Subcutaneous abdominal adipose tissue (tissue), 5 donors: ENCODE measurements around the gene MSS51.
A peak's percentile ranks its signal among the peaks of the same experiment; 100 is the strongest.
"Not testable (repeated sequence)": the region's sequence is repeated elsewhere in the genome, so short reads cannot be mapped to it uniquely, and the experiment has no call there.

ENCODE experiments used
- H3K27ac ChIP-seq: one replicate; pipeline ENCODE4 v1.7.0; 2013; ENCODE audit warnings: low read depth, mild to moderate bottlenecking, inconsistent platforms, low read length, moderate library complexity
- H3K27me3 ChIP-seq, 5 donors: one replicate each; pipeline ENCODE4 v1.7.0; 2013; ENCODE audit warnings: low read length in 5 of 5, inconsistent platforms in 1 of 5; ENCODE audit not compliant: control insufficient read depth in 5 of 5, insufficient read depth in 4 of 5
- H3K36me3 ChIP-seq, 5 donors: one replicate each; pipeline ENCODE4 v1.7.0; 2013; ENCODE audit warnings: low read length in 5 of 5; ENCODE audit not compliant: control insufficient read depth in 5 of 5, insufficient read depth in 5 of 5
- H3K4me1 ChIP-seq, 5 donors: one replicate each; pipeline ENCODE4 v1.7.0; 2013; ENCODE audit warnings: low read length in 5 of 5, mild to moderate bottlenecking in 3 of 5, moderate library complexity in 1 of 5; ENCODE audit not compliant: control insufficient read depth in 5 of 5, insufficient read depth in 5 of 5
- H3K4me3 ChIP-seq, 5 donors: one replicate each; pipeline ENCODE4 v1.7.0; 2013; ENCODE audit warnings: low read length in 5 of 5, low read depth in 1 of 5
- H3K9ac ChIP-seq, 5 donors: one replicate each; pipeline ENCODE4 v1.7.0; 2013; ENCODE audit warnings: low read length in 5 of 5, mild to moderate bottlenecking in 4 of 5, moderate library complexity in 3 of 5
- H3K9me3 ChIP-seq, 5 donors: one replicate each; pipeline ENCODE4 v1.7.0; 2013; ENCODE audit warnings: low read length in 5 of 5; ENCODE audit not compliant: control insufficient read depth in 5 of 5
- donor health status: healthy.
- donor health status: healthy.
- donor health status: healthy.
- donor health status: healthy.
- donor health status: healthy.

The MSS51 gene

GRCh38 chr10:73405556-73405955 is 27.8 kb downstream of the MSS51 start:
- H3K36me3 ChIP-seq: peaks cover 0 to 9% (median 3%) of the 10 kb centered on the region in 5 donors
- no peak overlapping the region for H3K9ac ChIP-seq
- H3K27me3 ChIP-seq: no peaks in the 10 kb centered on the region
- H3K27ac ChIP-seq: no peak overlapping the region
- H3K9me3 ChIP-seq: no peaks in the 10 kb centered on the region
- peaks cover 0 to 18% (median 8%) of the 10 kb centered on the region in 5 donors for H3K4me1 ChIP-seq
- no peak overlapping the region for H3K4me3 ChIP-seq

- no peaks in the 10 kb centered on the region for H3K9me3 ChIP-seq
- H3K27me3 ChIP-seq: no peaks in the 10 kb centered on the region
- no peak overlapping the region for H3K9ac ChIP-seq
- peaks cover 0 to 18% (median 8%) of the 10 kb centered on the region in 5 donors for H3K4me1 ChIP-seq
- H3K4me3 ChIP-seq: no peak overlapping the region
- no peak overlapping the region for H3K27ac ChIP-seq
- H3K36me3 ChIP-seq: peaks cover 0 to 12% (median 5%) of the 10 kb centered on the region in 5 donors
Measured at GRCh38 chr10:73404690-73405089, 28.7 kb downstream of the MSS51 start.

DNA sequence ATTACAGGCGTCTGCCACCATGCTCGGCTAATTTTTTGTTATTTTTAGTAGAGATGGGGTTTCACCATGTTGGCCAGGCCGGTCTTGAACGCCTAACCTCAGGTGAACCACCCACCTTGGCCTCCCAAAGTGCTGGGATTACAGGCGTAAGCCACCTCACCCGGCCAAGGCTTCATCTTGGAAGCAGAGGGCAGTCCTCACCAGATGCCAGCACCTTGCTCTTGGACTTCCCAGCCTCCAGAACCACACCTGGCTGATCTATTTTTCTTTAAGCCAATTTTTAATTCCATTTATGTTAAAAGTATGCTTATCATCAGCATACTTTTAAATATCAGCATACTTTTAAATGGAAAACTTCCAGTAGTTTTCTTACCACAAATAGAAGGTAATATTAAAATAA is 31.7 kb downstream of the MSS51 start:
- Histone ChIP-seq H3K9ac (no peak overlapping the region), H3K36me3 (peaks cover 10 to 31% (median 21%) of the 10 kb centered on the region in 5 donors), H3K4me3 (no peak overlapping the region), H3K27ac (no peak overlapping the region), H3K9me3 (no peaks in the 10 kb centered on the region), H3K4me1 (peaks cover 0 to 12% (median 0%) of the 10 kb centered on the region in 5 donors), H3K27me3 (no peaks in the 10 kb centered on the region)

GRCh38 chr10:73399063-73399462 is 34.3 kb downstream of the MSS51 start:
- Histone ChIP-seq H3K9ac (no peak overlapping the region), H3K4me3 (no peak overlapping the region), H3K27me3 (no peaks in the 10 kb centered on the region), H3K9me3 (no peaks in the 10 kb centered on the region), H3K27ac (no peak overlapping the region), H3K4me1 (peaks cover 0 to 12% (median 0%) of the 10 kb centered on the region in 5 donors), H3K36me3 (peaks cover 26 to 52% (median 41%) of the 10 kb centered on the region in 5 donors)

DNA sequence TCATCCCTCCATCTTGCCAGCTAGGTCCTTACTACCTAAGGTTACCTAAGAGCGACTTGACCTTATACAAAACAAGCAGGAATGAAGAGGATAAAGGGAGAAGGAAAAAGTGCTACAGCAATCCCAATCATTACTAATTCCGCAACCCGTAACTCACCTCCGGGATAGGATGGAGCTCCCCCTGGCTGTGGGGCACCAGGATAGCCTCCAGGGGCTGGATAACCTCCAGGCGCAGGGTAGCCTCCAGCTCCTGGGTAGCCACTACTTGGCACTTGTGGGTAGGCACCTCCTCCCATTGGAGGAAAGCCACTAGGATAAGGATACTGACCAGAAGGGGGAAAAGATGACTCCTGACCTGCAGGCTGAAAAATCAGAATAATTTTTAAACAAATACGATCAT is 35.3 kb downstream of the MSS51 start:
- Histone ChIP-seq H3K27me3 (no peaks in the 10 kb centered on the region), H3K4me3 (no peak overlapping the region), H3K9ac (no peak overlapping the region), H3K27ac (no peak overlapping the region), H3K9me3 (no peaks in the 10 kb centered on the region), H3K36me3 (peaks cover 26 to 52% (median 41%) of the 10 kb centered on the region in 5 donors), H3K4me1 (peaks cover 0 to 6% (median 0%) of the 10 kb centered on the region in 5 donors)

GRCh38 chr10:73394325-73394724 is 39.0 kb downstream of the MSS51 start:
- not testable (repeated sequence) for H3K27ac ChIP-seq, H3K4me1 ChIP-seq, H3K9ac ChIP-seq, H3K27me3 ChIP-seq, H3K4me3 ChIP-seq, H3K9me3 ChIP-seq
- H3K36me3 ChIP-seq: peaks cover 31 to 63% (median 51%) of the 10 kb centered on the region in 5 donors

GRCh38 chr10:73388228-73388627 is 45.1 kb downstream of the MSS51 start:
- no peak overlapping the region for H3K27ac ChIP-seq
- no peaks in the 10 kb centered on the region for H3K4me1 ChIP-seq
- H3K9ac ChIP-seq: peak overlapping the region in 1 of 5 donors; percentile 20
- H3K36me3 ChIP-seq: peaks cover 39 to 71% (median 58%) of the 10 kb centered on the region in 5 donors
- no peaks in the 10 kb centered on the region for H3K27me3 ChIP-seq
- H3K4me3 ChIP-seq: no peak overlapping the region
- no peaks in the 10 kb centered on the region for H3K9me3 ChIP-seq

DNA sequence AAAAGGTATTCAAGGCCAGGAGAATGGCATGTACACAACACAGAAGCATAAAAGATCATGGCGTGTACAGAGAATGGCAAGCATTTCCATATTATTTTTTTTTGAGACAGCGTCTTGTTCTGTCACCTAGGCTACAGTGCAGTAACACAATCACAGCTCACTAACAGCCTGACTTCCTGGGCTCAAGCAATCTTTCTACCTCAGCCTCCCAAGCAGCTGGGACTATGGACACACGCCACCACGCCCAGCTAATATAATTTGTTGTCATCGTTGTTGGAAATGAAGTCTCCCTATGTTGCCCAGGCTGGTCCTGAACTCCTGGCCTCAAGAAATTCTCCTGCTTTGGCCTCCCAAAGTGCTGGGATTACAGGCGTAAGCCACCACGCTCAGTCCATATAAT is 46.8 kb downstream of the MSS51 start:
- no peak overlapping the region for H3K4me3 ChIP-seq
- H3K27ac ChIP-seq: no peak overlapping the region
- H3K27me3 ChIP-seq: no peaks in the 10 kb centered on the region
- no peaks in the 10 kb centered on the region for H3K9me3 ChIP-seq
- peaks cover 48 to 82% (median 70%) of the 10 kb centered on the region in 5 donors for H3K36me3 ChIP-seq
- H3K4me1 ChIP-seq: no peaks in the 10 kb centered on the region
- H3K9ac ChIP-seq: no peak overlapping the region

DNA sequence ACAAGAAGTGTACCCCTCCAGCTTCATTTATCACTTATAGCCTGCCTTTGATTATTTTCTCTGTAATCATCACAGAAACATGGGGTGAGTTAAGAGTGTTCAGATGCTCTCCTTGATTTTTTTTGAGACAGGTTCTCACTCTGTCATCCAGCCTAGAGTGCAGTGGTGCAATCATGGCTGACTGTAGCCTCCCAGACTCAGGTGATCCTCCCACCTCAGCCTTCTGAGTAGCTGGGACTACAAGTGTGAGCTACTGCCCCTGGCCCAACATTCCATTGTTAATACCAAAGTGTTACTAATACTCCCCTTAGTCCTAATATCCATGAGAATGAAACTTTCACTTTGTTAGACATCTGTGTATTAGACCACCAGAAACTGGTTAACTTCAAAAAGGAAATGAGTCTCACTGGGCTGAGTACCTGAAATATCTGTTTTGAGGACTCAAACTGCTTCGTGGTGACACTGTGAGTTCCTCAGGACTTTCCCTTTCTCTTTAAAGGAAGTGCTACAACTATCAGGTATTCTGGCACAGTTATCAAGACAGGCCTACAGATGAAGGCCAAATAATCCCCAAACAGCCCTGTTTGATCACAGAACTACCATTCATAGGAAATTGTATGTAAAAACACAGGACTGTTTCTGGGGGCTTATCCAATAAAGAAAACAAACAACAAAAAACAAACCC is 54.2 kb downstream of the MSS51 start:
- no peaks in the 10 kb centered on the region for H3K4me1 ChIP-seq
- H3K9me3 ChIP-seq: no peaks in the 10 kb centered on the region
- H3K4me3 ChIP-seq: no peak overlapping the region
- H3K9ac ChIP-seq: no peak overlapping the region
- H3K27me3 ChIP-seq: no peaks in the 10 kb centered on the region
- H3K27ac ChIP-seq: no peak overlapping the region
- H3K36me3 ChIP-seq: peaks cover 58 to 88% (median 78%) of the 10 kb centered on the region in 5 donors

DNA sequence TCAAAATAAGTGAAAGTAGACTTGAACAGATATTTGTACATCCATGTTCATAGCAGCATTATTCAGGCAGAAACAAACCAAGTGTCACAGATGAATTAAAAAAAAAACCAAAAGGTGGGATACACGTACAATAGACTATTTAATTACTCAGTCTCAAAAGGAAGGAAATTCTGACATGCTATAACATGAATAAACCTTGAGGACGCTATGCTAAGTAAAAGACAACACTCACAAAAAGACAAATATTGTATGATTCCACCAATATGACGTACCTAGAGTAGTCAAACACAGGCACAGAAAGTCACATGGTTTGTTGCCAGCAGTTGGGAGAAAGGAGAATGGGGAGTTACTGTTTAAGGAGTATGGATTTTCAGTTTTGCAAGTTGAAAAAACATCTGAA is 56.7 kb downstream of the MSS51 start:
- H3K9ac ChIP-seq: no peak overlapping the region
- no peaks in the 10 kb centered on the region for H3K27me3 ChIP-seq
- no peak overlapping the region for H3K27ac ChIP-seq
- no peaks in the 10 kb centered on the region for H3K9me3 ChIP-seq
- peaks cover 51 to 79% (median 63%) of the 10 kb centered on the region in 5 donors for H3K36me3 ChIP-seq
- H3K4me3 ChIP-seq: no peak overlapping the region
- H3K4me1 ChIP-seq: no peaks in the 10 kb centered on the region
